HG03469 (cell line): ENCODE measurements around the gene ZDHHC17.
"Not testable (repeated sequence)": the region's sequence is repeated elsewhere in the genome, so short reads cannot be mapped to it uniquely, and the experiment has no call there.

Experiments
- ATAC-seq: cut with Tn5 transposase; IDR thresholded peaks from one replicate; pipeline ENCODE4 v1.9.1; 2021; ENCODE audit warnings: mild to moderate bottlenecking, moderate library complexity, moderate number of reproducible peaks; ENCODE audit not compliant: unreplicated experiment

The ZDHHC17 gene

GRCh38 chr12:76763746-76764675 lies at the start of gene ZDHHC17:
ZDHHC17 (plus strand) TSS chr12:76764115; CDS start chr12:76764237, 122 bp downstream.
- peak; percentile 87 for ATAC-seq

- ATAC-seq: no peak
These were observed 49.5 kb upstream of the ZDHHC17 start for GRCh38 chr12:76714415-76714814.

GRCh38 chr12:76714861-76715260 lies 49.1 kb upstream of the ZDHHC17 start:
- no peak for ATAC-seq

GRCh38 chr12:76715332-76715731 lies 48.6 kb upstream of the ZDHHC17 start:
- ATAC-seq: no peak

GRCh38 chr12:76717314-76717713 lies 46.6 kb upstream of the ZDHHC17 start:
- ATAC-seq: no peak

- ATAC-seq: no peak
These were observed 44.5 kb upstream of the ZDHHC17 start for GRCh38 chr12:76719171-76720041.

- no peak for ATAC-seq
These were observed 43.8 kb upstream of the ZDHHC17 start for GRCh38 chr12:76720068-76720467.

- no peak for ATAC-seq
These were observed 37.3 kb upstream of the ZDHHC17 start for GRCh38 chr12:76726626-76727025.

GRCh38 chr12:76732188-76732587 lies 31.7 kb upstream of the ZDHHC17 start:
- ATAC-seq: not testable (repeated sequence)

- ATAC-seq: not testable (repeated sequence)
These were observed 26.2 kb upstream of the ZDHHC17 start for GRCh38 chr12:76737689-76738088.

GRCh38 chr12:76738824-76739579 lies 24.9 kb upstream of the ZDHHC17 start:
- no peak for ATAC-seq

GRCh38 chr12:76739896-76740295 lies 24.0 kb upstream of the ZDHHC17 start:
- ATAC-seq: no peak

- ATAC-seq: no peak
These were observed 23.4 kb upstream of the ZDHHC17 start for GRCh38 chr12:76740501-76740900.

- no peak for ATAC-seq
These were observed 18.6 kb upstream of the ZDHHC17 start for GRCh38 chr12:76745343-76745742.

- no peak for ATAC-seq
These were observed 17.4 kb upstream of the ZDHHC17 start for GRCh38 chr12:76746516-76746915.

- no peak for ATAC-seq
These were observed 16.7 kb upstream of the ZDHHC17 start for GRCh38 chr12:76747245-76747644.

GRCh38 chr12:76755829-76756379 lies 8.0 kb upstream of the ZDHHC17 start:
- no peak for ATAC-seq

- ATAC-seq: no peak
These were observed 6.2 kb upstream of the ZDHHC17 start for GRCh38 chr12:76757694-76758093.

- ATAC-seq: no peak
These were observed 1.3 kb upstream of the ZDHHC17 start for GRCh38 chr12:76762601-76762980.

- no peak for ATAC-seq
These were observed 941 bp downstream of the ZDHHC17 start for GRCh38 chr12:76764856-76765255.

- no peak for ATAC-seq
These were observed 1.7 kb downstream of the ZDHHC17 start for GRCh38 chr12:76765598-76765997.
